Progenitor cell of endocrine pancreas (in vitro differentiated cells): Measurements from ENCODE around the gene PDIA4. TPM values are rescaled to one million over a fixed set of nuclear protein-coding genes. Genes with fewer than 3 reads are reported as not detected.

Experiments used
- DNase-seq: peaks from one replicate; pipeline ENCODE4 v3.0.0; 2021; ENCODE audit warnings: low spot score; ENCODE audit not compliant: unreplicated experiment
- H3K27ac Mint-ChIP-seq: 2 replicates; pipeline ENCODE4 v1.8.0; 2021; ENCODE audit warnings: mild to moderate bottlenecking, moderate library complexity, mixed read lengths
- H3K27me3 Mint-ChIP-seq: 2 replicates; pipeline ENCODE4 v1.8.0; 2021; ENCODE audit warnings: mixed read lengths
- H3K36me3 Mint-ChIP-seq: 2 replicates; pipeline ENCODE4 v1.8.0; 2022; ENCODE audit warnings: mixed read lengths; ENCODE audit not compliant: insufficient read depth
- H3K4me1 Mint-ChIP-seq: 2 replicates; pipeline ENCODE4 v1.8.0; 2021; ENCODE audit warnings: low read depth, mixed read lengths
- H3K4me3 Mint-ChIP-seq: 2 replicates; pipeline ENCODE4 v1.8.0; 2021; ENCODE audit warnings: low read depth, mild to moderate bottlenecking, moderate library complexity, mixed read lengths
- H3K9me3 Mint-ChIP-seq: 2 replicates; pipeline ENCODE4 v1.8.0; 2021; ENCODE audit warnings: low read depth, mixed read lengths
- total RNA-seq: library from RNA; stranded (reverse); gene quantifications from 2 replicates; pipeline ENCODE4 v1.2.1, GENCODE V29; 2021
- TF ChIP-seq, protein P1 (sequence below): fragments of 200-600 bp; sonication (generic); IDR thresholded peaks from one replicate; pipeline ENCODE4 v1.5.0; 2021; ENCODE audit warnings: antibody characterized with exemption, mild to moderate bottlenecking; ENCODE audit not compliant: unreplicated experiment

The PDIA4 gene
- total RNA-seq, 1 donor from 2014 or later = 238 TPM

GRCh38 chr7:149007146-149007545 is 21.2 kb downstream of the PDIA4 start:
- Mint-ChIP-seq H3K9me3 (no peaks in the 10 kb centered on the region), H3K4me1 (no peaks in the 10 kb centered on the region), H3K27ac (no peak overlapping the region), H3K27me3 (no peaks in the 10 kb centered on the region), H3K4me3 (no peak overlapping the region), H3K36me3 (peaks cover 24% of the 10 kb centered on the region)
- TF ChIP-seq, protein P1, sequence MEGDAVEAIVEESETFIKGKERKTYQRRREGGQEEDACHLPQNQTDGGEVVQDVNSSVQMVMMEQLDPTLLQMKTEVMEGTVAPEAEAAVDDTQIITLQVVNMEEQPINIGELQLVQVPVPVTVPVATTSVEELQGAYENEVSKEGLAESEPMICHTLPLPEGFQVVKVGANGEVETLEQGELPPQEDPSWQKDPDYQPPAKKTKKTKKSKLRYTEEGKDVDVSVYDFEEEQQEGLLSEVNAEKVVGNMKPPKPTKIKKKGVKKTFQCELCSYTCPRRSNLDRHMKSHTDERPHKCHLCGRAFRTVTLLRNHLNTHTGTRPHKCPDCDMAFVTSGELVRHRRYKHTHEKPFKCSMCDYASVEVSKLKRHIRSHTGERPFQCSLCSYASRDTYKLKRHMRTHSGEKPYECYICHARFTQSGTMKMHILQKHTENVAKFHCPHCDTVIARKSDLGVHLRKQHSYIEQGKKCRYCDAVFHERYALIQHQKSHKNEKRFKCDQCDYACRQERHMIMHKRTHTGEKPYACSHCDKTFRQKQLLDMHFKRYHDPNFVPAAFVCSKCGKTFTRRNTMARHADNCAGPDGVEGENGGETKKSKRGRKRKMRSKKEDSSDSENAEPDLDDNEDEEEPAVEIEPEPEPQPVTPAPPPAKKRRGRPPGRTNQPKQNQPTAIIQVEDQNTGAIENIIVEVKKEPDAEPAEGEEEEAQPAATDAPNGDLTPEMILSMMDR = no peak
- no peak for DNase-seq

- Mint-ChIP-seq H3K36me3 (peaks cover 23% of the 10 kb centered on the region), H3K27ac (no peak overlapping the region), H3K4me3 (no peak overlapping the region), H3K27me3 (no peaks in the 10 kb centered on the region), H3K4me1 (no peaks in the 10 kb centered on the region), H3K9me3 (no peaks in the 10 kb centered on the region)
- TF ChIP-seq, protein P1 = no peak
- no peak for DNase-seq
These were observed 22.0 kb downstream of the PDIA4 start for GRCh38 chr7:149006345-149006725.

DNA sequence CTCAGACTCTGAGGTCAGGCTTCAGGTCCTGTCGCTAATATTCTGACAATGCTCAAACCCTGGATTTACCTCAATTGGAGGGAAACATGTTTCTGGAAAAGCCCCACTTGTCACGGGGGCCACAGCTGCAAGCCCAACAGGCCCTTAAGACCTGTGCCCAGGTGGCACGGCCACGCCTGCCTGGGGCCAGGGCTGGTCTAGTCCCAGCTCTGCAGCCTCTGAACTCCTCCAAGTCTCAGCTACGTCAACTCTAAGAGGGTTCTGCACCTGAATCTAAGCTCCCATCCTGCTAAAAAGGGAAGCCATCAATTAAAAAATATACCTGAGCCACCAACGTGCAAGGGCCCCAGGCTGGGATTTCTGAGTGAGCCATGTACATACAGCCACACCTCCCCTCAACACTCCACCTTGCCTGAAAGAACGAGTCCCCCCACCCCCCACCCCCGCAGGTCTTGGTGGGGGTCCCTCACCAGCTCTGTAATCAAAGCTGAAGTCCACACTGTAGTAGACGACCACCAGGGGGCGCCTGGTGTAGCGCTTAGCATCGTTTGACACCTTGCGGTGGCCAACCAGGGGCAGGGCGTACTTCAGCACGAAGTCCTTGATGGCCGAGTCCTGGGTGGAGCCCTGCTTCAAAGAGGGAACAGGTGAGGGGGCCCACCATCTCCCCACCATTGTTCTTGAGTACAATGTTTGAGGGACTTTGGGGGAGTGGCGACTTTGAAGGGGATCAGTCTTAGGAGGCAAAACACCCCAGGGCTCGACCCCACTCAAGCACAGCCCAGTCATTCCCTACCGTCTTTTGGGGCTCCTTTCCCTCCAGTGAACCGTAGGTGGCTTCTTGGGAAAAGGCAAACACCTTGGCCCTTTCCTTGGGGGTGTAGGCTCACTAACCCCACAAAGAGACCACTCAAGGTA is 22.6 kb downstream of the PDIA4 start:
- H3K36me3 Mint-ChIP-seq = peaks cover 20% of the 10 kb centered on the region

DNA sequence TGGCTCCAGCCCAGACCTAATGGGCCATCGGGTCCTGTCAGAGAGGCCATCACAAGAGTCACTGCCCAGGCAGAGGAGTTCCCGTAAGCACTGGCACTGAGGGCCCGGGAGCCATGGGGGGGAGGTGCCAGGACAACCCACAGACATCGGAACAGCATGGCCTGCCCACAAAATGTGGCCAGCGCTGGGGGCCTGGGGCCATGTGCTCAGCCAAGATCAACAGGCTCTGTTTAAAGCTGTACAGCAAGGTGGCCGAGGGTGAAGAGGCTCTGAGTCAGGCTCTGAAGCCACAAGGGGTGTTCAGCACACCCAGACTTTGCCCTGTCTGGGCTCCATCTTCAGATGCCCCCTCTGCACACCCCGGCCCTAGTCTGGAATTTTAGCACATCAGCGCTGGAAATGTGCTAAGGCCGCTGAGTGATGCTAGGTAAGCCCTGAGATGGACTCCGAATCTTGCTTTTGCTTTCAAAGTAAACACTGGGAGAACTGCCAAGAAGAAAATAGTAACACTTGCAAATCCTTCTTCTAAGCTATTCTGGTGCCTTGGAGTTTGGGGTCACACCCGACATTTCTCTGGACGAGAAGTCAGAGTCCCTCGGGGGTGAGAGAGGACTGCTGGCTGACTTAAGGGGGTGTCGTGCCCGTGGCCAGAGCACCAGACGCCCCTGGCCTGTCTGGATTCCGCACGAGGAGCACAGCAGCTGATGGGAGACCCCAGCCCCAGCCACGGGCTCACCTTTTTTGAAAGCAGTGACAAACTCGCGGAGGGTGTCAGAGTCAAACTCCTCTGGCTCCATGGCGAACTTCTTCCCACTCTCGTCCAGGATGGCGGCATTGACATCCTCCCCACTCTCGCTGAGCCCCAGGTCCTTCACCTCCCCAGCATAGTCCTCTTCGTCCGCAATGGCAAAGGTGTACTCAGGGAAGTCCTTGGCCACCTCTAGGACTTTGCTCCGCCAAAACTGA is 23.6 kb downstream of the PDIA4 start:
- H3K27me3 Mint-ChIP-seq = no peaks in the 10 kb centered on the region
- no peak for DNase-seq
- no peak overlapping the region for H3K27ac Mint-ChIP-seq
- H3K36me3 Mint-ChIP-seq = peaks cover 17% of the 10 kb centered on the region
- no peaks in the 10 kb centered on the region for H3K4me1 Mint-ChIP-seq
- TF ChIP-seq, protein P1 = no peak
- H3K4me3 Mint-ChIP-seq = no peak overlapping the region
- no peaks in the 10 kb centered on the region for H3K9me3 Mint-ChIP-seq

More for the DNA sequence above, 22.6 kb downstream of the PDIA4 start:
- H3K27ac Mint-ChIP-seq = no peak overlapping the region
- no peaks in the 10 kb centered on the region for H3K4me1 Mint-ChIP-seq
- no peaks in the 10 kb centered on the region for H3K9me3 Mint-ChIP-seq
- peak; percentile 64 for DNase-seq
- no peaks in the 10 kb centered on the region for H3K27me3 Mint-ChIP-seq
- TF ChIP-seq, protein P1 = peak; percentile 78
- no peak overlapping the region for H3K4me3 Mint-ChIP-seq
